Astrocyte of the cerebellum (primary cell): ENCODE results near the gene STK4.

Experiments
- DNase-seq: peaks from one replicate; pipeline ENCODE4 v3.0.0-alpha.2; 2011; ENCODE audit warnings: low read depth
- H3K4me3 ChIP-seq: 2 replicates; pipeline ENCODE4 v1.5.1; 2011; ENCODE audit warnings: mild to moderate bottlenecking, low read depth, low read length, moderate library complexity
- in situ Hi-C: cut with HindIII; loops from 2 replicates; pipeline ENCODE4 v1.10.0; 2017; ENCODE audit warnings: low sequenced_read_pairs
- TF ChIP-seq, protein P1 (sequence below): IDR thresholded peaks from 2 replicates; pipeline ENCODE4 v1.5.1; 2012; ENCODE audit warnings: low read length, low read depth, moderate library complexity, mild to moderate bottlenecking; ENCODE audit errors: missing control alignments

STK4 gene

GRCh38 chr20:44962483-44962882, 3.8 kb upstream of the STK4 start:
- TF ChIP-seq, protein P1, sequence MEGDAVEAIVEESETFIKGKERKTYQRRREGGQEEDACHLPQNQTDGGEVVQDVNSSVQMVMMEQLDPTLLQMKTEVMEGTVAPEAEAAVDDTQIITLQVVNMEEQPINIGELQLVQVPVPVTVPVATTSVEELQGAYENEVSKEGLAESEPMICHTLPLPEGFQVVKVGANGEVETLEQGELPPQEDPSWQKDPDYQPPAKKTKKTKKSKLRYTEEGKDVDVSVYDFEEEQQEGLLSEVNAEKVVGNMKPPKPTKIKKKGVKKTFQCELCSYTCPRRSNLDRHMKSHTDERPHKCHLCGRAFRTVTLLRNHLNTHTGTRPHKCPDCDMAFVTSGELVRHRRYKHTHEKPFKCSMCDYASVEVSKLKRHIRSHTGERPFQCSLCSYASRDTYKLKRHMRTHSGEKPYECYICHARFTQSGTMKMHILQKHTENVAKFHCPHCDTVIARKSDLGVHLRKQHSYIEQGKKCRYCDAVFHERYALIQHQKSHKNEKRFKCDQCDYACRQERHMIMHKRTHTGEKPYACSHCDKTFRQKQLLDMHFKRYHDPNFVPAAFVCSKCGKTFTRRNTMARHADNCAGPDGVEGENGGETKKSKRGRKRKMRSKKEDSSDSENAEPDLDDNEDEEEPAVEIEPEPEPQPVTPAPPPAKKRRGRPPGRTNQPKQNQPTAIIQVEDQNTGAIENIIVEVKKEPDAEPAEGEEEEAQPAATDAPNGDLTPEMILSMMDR = no peak
- in situ Hi-C loops = no loop called here
- no peak overlapping the region for H3K4me3 ChIP-seq
- no peak for DNase-seq

GRCh38 chr20:44963325-44964215, 2.7 kb upstream of the STK4 start:
- no peak for DNase-seq
- TF ChIP-seq, protein P1 = no peak
- H3K4me3 ChIP-seq = no peak overlapping the region
- in situ Hi-C loops = no loop called here

DNA sequence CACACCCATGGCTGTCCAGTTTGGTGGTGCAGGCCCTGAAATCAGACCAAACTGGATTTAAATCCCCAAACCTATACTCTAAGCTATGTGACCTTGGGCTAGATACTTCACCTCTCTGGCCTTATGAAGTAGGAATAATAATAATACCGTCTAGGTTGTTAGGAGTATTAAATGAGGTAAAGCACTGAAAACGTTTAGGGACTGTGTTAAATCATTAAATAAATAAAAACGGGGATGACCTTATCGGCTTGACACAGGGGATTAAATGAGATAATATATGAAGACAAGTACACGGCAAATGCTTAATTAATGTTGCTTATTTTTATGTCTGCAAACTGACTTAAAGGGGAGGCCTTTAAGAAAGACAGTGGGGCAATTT, 672 bp upstream of the STK4 start:
- DNase-seq = no peak
- in situ Hi-C loops = no loop called here
- TF ChIP-seq, protein P1 = no peak
- H3K4me3 ChIP-seq = peak overlapping the region; percentile 97

GRCh38 chr20:44967207-44967807, 995 bp downstream of the STK4 start:
- no peak for DNase-seq
- peak overlapping the region; percentile 97 for H3K4me3 ChIP-seq
- in situ Hi-C loops = no loop called here
- TF ChIP-seq, protein P1 = no peak

DNA sequence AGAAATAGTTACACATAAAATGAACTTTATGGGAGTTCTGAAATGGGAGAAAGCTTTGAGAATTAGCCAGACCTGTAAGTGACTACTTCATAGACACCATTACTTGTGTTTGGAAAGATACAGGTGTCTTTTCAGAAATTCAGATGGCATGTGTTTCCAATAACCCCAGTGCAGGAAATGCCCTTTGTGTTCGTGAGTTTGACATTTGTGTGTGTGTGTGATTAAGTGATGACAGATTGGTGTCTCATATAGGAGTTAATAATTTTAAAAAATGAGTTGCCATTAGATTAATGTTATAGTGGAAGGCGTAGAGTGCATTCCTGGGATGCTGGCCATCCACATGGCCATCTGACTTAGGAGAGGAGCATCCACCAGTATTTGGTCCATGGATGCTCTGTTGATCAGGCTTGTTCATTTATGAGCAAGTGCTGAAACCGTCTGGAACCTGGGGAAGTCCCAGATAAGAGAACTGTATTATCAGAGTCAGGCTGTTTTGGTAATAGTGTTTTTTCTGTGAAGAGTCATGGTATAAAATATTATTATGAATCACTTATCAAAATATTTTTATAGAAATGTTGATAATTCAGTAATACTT, 3.1 kb downstream of the STK4 start:
- TF ChIP-seq, protein P1 = no peak
- no peak for DNase-seq
- no peak overlapping the region for H3K4me3 ChIP-seq
- in situ Hi-C loops = no loop called here

DNA sequence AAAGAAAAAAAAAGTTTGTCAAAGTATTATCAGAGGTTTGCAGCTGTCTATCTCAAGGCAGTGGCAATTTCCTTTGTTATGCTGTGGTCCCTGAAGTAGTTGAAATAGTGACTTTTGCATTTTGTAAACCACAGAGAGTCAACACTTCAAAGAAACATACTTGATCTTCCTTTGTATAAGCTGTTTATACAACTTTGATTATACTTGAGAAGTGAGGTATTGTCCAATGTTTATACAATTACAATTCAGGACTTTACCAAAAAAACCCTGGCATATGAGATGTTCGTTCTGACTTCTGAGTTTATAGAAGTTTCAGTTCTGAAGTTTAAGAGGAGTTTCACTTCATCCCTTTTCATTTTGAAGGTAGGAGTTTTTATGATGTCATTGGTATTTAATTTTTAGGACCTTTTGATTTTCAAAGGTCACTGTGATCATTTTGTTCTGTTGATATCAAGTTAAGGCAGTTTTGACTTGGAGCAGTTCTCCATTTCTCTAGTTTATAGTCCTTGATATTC, 4.0 kb downstream of the STK4 start:
- no peak overlapping the region for H3K4me3 ChIP-seq
- TF ChIP-seq, protein P1 = no peak
- in situ Hi-C loops = no loop called here
- DNase-seq = no peak
